Measurements from ENCODE around the gene PLEKHA6. TPM values are rescaled to one million over a fixed set of nuclear protein-coding genes. Genes with fewer than 3 reads are reported as not detected.

The PLEKHA6 gene
- total RNA-seq, 1 donor from 2014 or later: 15.4 TPM

DNA sequence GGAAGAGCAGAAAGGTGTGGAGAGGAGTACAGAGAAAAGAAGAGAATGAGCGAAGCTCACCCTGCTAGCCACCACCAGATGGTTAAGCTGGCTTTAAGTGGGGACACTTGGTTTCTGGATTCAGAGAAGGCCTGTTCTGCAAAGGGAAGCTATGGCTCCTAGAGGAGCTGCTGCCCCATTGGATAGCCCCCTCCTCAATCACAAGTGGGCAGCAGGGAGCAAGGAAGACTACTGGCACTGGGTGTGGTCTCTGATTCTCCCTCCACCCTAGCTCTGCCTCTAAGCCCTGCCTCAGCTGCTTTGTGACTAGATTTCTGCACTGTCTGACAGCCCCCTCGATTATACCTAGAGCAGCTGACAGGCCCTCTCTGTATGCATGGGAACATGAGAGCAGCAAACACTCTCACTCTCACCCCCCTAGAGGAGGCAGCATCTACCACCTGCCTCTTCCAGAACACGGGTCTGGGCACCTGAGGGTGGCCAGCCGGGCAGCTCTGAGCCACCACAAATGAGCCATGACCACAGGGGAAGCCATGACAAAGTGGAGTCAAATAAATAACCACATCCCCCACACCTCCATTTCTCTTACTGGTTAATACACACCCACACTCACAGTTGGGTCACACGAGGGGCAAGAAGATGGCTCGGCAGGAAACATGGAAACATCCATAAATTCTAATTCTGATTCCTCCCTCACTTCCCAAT is 13.6 kb downstream of the PLEKHA6 start:
- DNase-seq (ENCODE audit: low read depth): no peak
- H3K4me3 ChIP-seq (ENCODE audit: low read depth, low read length): no peak overlapping the region
- H3K36me3 ChIP-seq (ENCODE audit: control insufficient read depth, insufficient read depth, low read length): no peaks in the 10 kb centered on the region
- TF ChIP-seq, protein P1, sequence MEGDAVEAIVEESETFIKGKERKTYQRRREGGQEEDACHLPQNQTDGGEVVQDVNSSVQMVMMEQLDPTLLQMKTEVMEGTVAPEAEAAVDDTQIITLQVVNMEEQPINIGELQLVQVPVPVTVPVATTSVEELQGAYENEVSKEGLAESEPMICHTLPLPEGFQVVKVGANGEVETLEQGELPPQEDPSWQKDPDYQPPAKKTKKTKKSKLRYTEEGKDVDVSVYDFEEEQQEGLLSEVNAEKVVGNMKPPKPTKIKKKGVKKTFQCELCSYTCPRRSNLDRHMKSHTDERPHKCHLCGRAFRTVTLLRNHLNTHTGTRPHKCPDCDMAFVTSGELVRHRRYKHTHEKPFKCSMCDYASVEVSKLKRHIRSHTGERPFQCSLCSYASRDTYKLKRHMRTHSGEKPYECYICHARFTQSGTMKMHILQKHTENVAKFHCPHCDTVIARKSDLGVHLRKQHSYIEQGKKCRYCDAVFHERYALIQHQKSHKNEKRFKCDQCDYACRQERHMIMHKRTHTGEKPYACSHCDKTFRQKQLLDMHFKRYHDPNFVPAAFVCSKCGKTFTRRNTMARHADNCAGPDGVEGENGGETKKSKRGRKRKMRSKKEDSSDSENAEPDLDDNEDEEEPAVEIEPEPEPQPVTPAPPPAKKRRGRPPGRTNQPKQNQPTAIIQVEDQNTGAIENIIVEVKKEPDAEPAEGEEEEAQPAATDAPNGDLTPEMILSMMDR (IDR thresholded peaks at IDR 0.05; ENCODE audit: insufficient read depth, low read length, poor library complexity, severe bottlenecking): no peak
- H3K27me3 ChIP-seq (ENCODE audit: control insufficient read depth, insufficient read depth, low read length): no peaks in the 10 kb centered on the region

DNA sequence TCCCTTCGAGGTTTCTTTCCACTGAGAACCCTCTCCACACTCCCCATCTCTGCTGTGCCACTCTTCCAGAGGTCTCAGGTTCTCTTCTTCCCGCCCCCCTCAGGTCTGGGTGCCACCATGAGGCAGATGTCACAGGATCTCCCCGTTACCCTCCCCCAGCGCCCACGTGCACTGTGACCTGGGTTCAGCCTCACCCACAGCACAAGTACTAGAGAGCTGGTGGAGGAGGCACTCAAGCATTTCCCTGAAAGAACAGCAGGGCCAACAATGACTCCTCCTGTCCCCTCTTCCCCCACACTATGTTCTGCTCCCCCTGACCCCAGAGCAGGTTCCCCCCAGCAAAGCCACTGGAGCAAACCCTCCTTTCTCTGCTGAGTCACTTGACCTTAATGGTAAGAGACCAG is 14.3 kb downstream of the PLEKHA6 start:
- Histone ChIP-seq H3K36me3 (ENCODE audit: control insufficient read depth, insufficient read depth, low read length) (no peaks in the 10 kb centered on the region), H3K27me3 (ENCODE audit: control insufficient read depth, insufficient read depth, low read length) (no peaks in the 10 kb centered on the region), H3K4me3 (ENCODE audit: low read depth, low read length) (no peak overlapping the region)
- DNase-seq (ENCODE audit: low read depth): no peak
- TF ChIP-seq, protein P1 (IDR thresholded peaks at IDR 0.05; ENCODE audit: insufficient read depth, low read length, poor library complexity, severe bottlenecking): no peak

DNA sequence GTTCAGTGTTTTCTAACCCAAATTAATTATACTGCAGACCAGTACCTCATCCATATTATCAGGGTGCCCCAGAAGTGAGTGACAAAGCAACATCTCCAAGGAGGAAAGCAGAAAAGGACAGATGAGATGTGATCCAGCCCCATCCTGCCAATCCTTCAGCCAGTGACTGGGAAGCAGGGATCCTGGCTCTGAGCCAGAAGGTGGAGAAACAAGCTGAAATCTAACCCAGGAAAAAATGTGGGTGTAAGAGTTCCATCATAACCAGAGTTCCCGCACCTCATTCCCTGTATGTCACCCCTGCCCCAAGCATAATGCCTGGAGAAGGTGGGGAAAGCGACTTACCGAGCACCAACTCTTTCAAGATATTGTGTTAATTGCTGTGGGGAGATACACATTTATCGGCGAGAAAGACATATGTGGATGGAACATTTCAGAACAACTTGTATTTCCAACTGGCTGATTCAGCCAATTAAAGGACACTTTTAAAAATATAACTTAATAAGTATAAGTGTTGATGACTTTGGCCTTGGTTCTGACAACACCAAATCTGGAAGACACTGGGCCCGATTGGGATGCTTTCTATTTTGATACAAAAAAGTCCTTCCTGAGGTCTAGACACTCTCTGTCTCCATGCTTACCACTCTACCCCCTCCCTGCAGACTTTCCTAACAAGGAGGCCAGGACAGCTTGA is 14.9 kb downstream of the PLEKHA6 start:
- Histone ChIP-seq H3K36me3 (ENCODE audit: control insufficient read depth, insufficient read depth, low read length) (no peaks in the 10 kb centered on the region), H3K27me3 (ENCODE audit: control insufficient read depth, insufficient read depth, low read length) (no peaks in the 10 kb centered on the region), H3K4me3 (ENCODE audit: low read depth, low read length) (no peak overlapping the region)
- TF ChIP-seq, protein P1 (IDR thresholded peaks at IDR 0.05; ENCODE audit: insufficient read depth, low read length, poor library complexity, severe bottlenecking): no peak
- DNase-seq (ENCODE audit: low read depth): no peak

DNA sequence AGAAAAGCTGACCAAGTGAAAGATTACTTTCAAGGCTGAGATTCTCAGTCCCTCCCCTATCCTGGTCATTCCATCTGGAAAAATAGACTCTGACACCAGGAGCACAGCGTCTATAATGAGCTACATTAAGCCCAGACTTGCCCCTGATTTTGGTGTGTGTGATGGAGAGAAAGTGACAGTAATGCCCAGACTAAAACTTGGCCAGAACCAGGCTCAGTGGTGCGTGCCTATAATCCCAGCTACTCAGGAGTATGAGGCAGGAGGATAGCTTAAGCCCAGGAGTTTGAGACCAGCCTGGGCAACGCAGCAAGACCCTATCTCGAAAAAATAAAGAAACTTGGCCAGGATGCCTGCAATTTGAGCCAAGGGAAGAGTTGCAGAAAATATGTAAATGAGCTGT is 15.9 kb downstream of the PLEKHA6 start:
- Histone ChIP-seq H3K4me3 (ENCODE audit: low read depth, low read length) (no peak overlapping the region), H3K36me3 (ENCODE audit: control insufficient read depth, insufficient read depth, low read length) (no peaks in the 10 kb centered on the region), H3K27me3 (ENCODE audit: control insufficient read depth, insufficient read depth, low read length) (no peaks in the 10 kb centered on the region)
- TF ChIP-seq, protein P1 (IDR thresholded peaks at IDR 0.05; ENCODE audit: insufficient read depth, low read length, poor library complexity, severe bottlenecking): no peak
- no peak for DNase-seq (ENCODE audit: low read depth)

DNA sequence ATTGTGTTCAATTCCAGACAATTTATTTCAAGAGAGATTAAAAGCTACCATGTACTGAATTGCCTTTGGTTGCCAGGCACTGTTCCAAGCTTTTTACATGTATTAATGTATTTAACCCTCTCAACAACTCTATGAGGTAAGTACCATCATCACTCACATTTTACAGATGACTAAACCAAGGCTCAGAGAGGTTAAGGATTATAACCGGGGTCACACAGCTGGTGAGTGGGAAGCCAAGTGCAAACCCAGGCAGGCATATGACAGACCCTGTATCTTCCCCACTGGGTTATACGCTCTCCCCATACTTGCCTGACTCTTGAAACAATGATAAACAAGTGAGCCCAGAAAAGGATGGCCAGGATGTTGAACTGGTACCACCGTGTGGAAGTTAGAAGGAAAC is 16.5 kb downstream of the PLEKHA6 start:
- TF ChIP-seq, protein P1 (IDR thresholded peaks at IDR 0.05; ENCODE audit: insufficient read depth, low read length, poor library complexity, severe bottlenecking): no peak
- H3K36me3 ChIP-seq (ENCODE audit: control insufficient read depth, insufficient read depth, low read length): no peaks in the 10 kb centered on the region
- no peak for DNase-seq (ENCODE audit: low read depth)
- H3K4me3 ChIP-seq (ENCODE audit: low read depth, low read length): no peak overlapping the region
- H3K27me3 ChIP-seq (ENCODE audit: control insufficient read depth, insufficient read depth, low read length): no peaks in the 10 kb centered on the region

Measured in kidney epithelial cell (primary cell).